Measurements from ENCODE around the gene TTC9B. TPM values are rescaled to one million over a fixed set of nuclear protein-coding genes. Genes with fewer than 3 reads are reported as not detected.
A peak's percentile ranks its signal among the peaks of the same experiment; 100 is the strongest.

The TTC9B gene
- polyA plus RNA-seq, 3 donors, result 0.10 to 0.34 TPM; not detected in 1

DNA sequence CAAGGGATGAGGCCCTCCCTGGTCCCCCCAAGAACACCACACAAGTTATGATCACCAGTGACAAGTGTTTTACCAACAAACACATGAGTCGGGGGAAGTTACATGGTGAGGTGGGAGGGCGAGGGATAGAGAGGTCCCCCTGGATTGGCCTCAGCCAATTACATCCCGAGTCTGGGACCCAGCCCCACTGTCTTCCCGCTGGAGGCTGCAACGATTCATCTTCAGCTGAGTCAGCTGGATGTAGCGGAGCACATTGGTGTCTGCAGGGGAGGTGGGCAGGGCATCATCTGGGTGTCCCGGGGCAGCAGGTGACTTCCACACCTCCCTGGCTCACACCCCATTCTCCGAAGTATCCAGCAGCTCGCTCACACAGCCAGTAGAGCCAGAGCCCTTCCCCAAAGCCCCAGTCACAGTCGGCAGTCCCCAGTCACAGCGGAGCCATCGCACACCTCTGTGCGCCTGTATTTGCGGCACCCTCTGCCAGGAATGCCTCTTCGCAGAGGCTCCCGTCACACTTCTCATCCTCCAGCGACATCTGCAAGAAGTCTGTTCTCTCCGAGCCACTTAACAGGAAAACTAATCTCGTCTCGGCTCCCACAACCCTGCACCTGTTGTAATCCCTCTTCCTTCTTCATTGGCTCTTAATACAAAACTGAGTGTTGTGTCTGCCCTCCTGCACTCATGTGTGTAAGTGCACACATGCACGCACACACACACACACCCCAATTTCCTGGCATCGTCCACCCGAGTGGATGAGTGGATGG, 2.0 kb downstream of the TTC9B start:
- no peak for DNase-seq

DNA sequence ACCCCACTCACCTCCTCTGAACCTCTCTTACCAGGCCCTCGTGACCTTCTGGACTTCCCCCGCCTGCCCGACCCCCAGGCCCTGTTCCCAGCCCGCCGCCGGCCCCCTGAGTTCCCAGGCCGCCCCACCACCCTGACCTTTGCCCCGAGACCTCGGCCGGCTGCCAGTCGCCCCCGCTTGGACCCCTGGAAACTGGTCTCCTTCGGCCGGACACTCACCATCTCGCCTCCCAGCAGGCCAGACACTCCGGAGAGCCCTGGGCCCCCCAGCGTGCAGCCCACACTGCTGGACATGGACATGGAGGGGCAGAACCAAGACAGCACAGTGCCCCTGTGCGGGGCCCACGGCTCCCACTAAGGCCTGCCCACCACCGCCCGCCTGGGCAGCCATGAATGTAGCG, 3.2 kb downstream of the TTC9B start:
- DNase-seq, result no peak

- DNase-seq, result no peak
Observed at GRCh38 chr19:40213882-40214570, 4.2 kb downstream of the TTC9B start.

GRCh38 chr19:40213251-40213829, 4.8 kb downstream of the TTC9B start:
- no peak for DNase-seq

GRCh38 chr19:40210889-40211288, 7.3 kb downstream of the TTC9B start:
- no peak for DNase-seq

- no peak for DNase-seq
Observed at GRCh38 chr19:40208602-40209001, 9.6 kb downstream of the TTC9B start.

GRCh38 chr19:40205760-40206159, 12.4 kb downstream of the TTC9B start:
- no peak for DNase-seq

- no peak for DNase-seq
Observed at GRCh38 chr19:40204381-40204780, 13.8 kb downstream of the TTC9B start.

DNA sequence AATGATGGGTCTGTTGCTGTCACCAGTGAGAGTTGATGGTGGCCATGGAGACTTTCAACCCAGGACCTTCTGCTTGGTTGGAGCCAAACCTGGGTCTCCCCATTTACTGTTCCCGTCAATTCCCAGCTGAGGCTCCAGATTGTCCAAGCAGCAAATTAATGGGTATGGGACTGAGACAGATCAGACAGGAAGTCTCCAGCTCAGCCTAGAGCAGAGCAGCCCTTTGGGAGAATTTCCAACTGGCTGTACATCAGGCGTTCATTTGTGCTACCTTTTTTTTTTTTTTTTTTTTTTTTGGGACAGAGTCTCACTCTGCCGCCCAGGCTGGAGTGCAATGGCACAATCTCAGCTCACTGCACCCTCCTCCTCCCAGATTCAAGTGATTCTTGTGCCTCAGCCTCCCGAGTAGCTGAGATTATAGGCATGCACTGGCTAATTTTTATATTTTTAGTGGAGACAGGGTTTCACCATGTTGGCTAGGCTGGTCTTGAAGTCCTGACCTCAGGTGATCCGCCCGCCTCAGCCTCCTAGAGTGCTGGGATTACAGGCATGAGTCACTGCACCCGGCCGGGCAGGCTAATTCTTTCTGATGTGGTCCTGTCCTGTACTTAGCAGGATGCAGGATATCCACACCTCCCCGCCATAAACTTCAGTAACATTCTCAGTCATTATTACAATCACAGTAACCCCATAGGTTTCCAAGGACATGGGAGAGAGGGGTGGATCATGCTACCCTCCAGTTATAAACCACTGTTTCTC, 17.7 kb downstream of the TTC9B start:
- no peak for DNase-seq

GRCh38 chr19:40198272-40198990, 19.8 kb downstream of the TTC9B start:
- DNase-seq, result no peak

- no peak for DNase-seq
Observed at GRCh38 chr19:40193587-40193849, 24.7 kb downstream of the TTC9B start.

- no peak for DNase-seq
Observed at GRCh38 chr19:40192758-40193586, 25.2 kb downstream of the TTC9B start.

- no peak for DNase-seq
Observed at GRCh38 chr19:40191836-40192646, 26.1 kb downstream of the TTC9B start.

GRCh38 chr19:40190891-40191835, 27.0 kb downstream of the TTC9B start, which contains the start of gene MAP3K10:
Gene MAP3K10 (plus strand): TSS chr19:40191426. CDS start chr19:40192032, 606 bp downstream.
- DNase-seq, result peak; percentile 52

GRCh38 chr19:40184273-40184672, 33.9 kb downstream of the TTC9B start:
- DNase-seq, result no peak

GRCh38 chr19:40178756-40179155, 39.4 kb downstream of the TTC9B start:
- DNase-seq, result no peak

DNA sequence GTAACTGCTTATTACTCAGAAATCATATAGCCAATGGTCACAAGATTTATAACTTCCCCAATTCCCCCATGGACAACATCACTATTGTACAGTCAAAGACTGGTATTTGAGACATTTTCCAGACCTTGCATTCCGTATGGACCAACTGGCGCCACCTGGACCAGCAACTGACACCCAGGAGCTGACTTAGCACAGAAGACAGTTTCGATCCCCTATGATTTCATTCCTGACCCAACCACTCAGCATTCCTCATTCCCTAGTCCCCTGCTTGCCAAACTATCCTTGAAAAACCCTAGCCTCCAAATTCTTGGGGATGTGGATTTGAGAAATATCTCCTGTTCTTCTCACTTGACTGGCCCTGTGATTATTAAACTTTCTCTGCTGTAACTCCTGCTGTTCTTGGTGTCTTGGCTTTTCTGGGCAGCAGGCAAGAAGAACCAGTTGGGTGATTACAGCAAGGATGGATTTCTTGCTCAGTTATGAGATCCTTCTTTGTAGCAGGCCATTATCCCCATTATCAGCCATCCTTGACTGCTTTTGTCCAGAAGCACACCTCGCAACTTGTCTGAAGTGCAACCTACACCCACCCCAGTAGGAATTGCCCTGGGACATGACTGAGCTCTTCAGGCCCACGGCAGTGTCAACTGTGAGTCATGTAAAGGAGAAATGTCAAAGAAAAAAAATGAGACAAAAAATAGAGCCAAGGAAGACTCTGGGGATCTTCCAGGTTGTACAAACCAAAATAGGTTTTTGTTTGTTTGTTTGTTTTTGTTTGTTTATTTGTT, 40.7 kb downstream of the TTC9B start:
- DNase-seq, result no peak

DNA sequence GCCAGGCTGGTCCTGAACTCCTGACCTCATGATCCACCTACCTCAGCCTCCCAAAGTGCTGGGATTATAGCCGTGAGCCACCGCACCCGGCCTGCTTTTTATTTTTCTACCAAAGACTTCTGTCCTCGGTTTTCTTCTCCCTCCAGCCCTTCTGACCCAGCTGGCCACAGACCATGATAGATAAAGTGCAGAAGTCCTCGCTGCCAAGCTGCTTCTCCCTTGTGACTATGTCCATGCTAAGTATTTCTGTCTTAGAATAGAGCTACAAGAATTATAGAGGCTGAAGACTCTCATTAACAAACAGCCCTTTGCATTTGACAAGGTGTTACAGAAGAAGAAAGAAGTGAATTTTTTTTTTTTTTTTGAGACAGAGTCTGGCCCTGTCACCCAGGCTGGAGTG, 42.4 kb downstream of the TTC9B start:
- DNase-seq, result no peak
